Measurements from ENCODE around the gene FADS6.
A peak's percentile ranks its signal among the peaks of the same experiment; 100 is the strongest.

FADS6 gene

GRCh38 chr17:74868908-74869255, 24.6 kb downstream of the FADS6 start:
- DNase-seq (ENCODE audit: low spot score in 2 of 2) = no peak

GRCh38 chr17:74868251-74868907, 25.1 kb downstream of the FADS6 start:
- Mint-ChIP-seq H3K4me3 (no peak overlapping the region), H3K36me3 (peaks cover 18% of the 10 kb centered on the region), H3K27ac (no peak overlapping the region), H3K4me1 (peaks cover 28% of the 10 kb centered on the region), H3K9me3 (no peaks in the 10 kb centered on the region)
- no peak for DNase-seq (ENCODE audit: low spot score in 2 of 2)
- ATAC-seq = no peak

More at GRCh38 chr17:74868908-74869255, 24.6 kb downstream of the FADS6 start:
- Mint-ChIP-seq H3K9me3 (no peaks in the 10 kb centered on the region), H3K4me1 (peaks cover 31% of the 10 kb centered on the region), H3K4me3 (no peak overlapping the region), H3K27ac (no peak overlapping the region), H3K36me3 (peaks cover 19% of the 10 kb centered on the region)
- ATAC-seq = no peak

- Mint-ChIP-seq H3K9me3 (no peaks in the 10 kb centered on the region), H3K36me3 (peaks cover 4% of the 10 kb centered on the region), H3K4me3 (no peak overlapping the region), H3K27ac (no peak overlapping the region), H3K4me1 (peaks cover 13% of the 10 kb centered on the region)
- ATAC-seq = no peak
- DNase-seq (ENCODE audit: low spot score in 2 of 2) = no peak
Observed at GRCh38 chr17:74866198-74866835, 27.1 kb downstream of the FADS6 start.

- DNase-seq (ENCODE audit: low spot score in 2 of 2) = no peak
- Mint-ChIP-seq H3K9me3 (no peaks in the 10 kb centered on the region), H3K4me3 (no peak overlapping the region), H3K36me3 (peaks cover 4% of the 10 kb centered on the region), H3K27ac (no peak overlapping the region), H3K4me1 (peaks cover 13% of the 10 kb centered on the region)
- no peak for ATAC-seq
Observed at GRCh38 chr17:74865504-74866197, 27.8 kb downstream of the FADS6 start.

GRCh38 chr17:74864866-74865395, 28.5 kb downstream of the FADS6 start:
- Mint-ChIP-seq H3K4me1 (peaks cover 20% of the 10 kb centered on the region), H3K27ac (no peak overlapping the region), H3K9me3 (no peaks in the 10 kb centered on the region), H3K4me3 (no peak overlapping the region), H3K36me3 (peaks cover 4% of the 10 kb centered on the region)
- ATAC-seq (peak; percentile 59), DNase-seq (ENCODE audit: low spot score in 2 of 2) (peak; percentile 65 to 85)

GRCh38 chr17:74864297-74864865, 29.1 kb downstream of the FADS6 start:
- ATAC-seq (no peak), DNase-seq (ENCODE audit: low spot score in 2 of 2) (no peak)
- Mint-ChIP-seq H3K4me1 (peaks cover 20% of the 10 kb centered on the region), H3K4me3 (no peak overlapping the region), H3K27ac (no peak overlapping the region), H3K9me3 (no peaks in the 10 kb centered on the region), H3K36me3 (peaks cover 5% of the 10 kb centered on the region)

- H3K36me3 Mint-ChIP-seq = peaks cover 12% of the 10 kb centered on the region
- DNase-seq (ENCODE audit: low spot score in 2 of 2) = no peak
- H3K4me3 Mint-ChIP-seq = no peak overlapping the region
- no peaks in the 10 kb centered on the region for H3K9me3 Mint-ChIP-seq
- peaks cover 20% of the 10 kb centered on the region for H3K4me1 Mint-ChIP-seq
- no peak for ATAC-seq
- peak overlapping the region; percentile 56 for H3K27ac Mint-ChIP-seq
Observed at GRCh38 chr17:74863420-74864296, 29.8 kb downstream of the FADS6 start.

GRCh38 chr17:74862919-74863318, 30.5 kb downstream of the FADS6 start:
- no peak overlapping the region for H3K4me3 Mint-ChIP-seq
- H3K4me1 Mint-ChIP-seq = peaks cover 20% of the 10 kb centered on the region
- H3K9me3 Mint-ChIP-seq = no peaks in the 10 kb centered on the region
- H3K36me3 Mint-ChIP-seq = peaks cover 14% of the 10 kb centered on the region
- DNase-seq (ENCODE audit: low spot score in 2 of 2) (no peak), ATAC-seq (no peak)
- H3K27ac Mint-ChIP-seq = no peak overlapping the region

- Mint-ChIP-seq H3K4me1 (peaks cover 20% of the 10 kb centered on the region), H3K36me3 (peaks cover 14% of the 10 kb centered on the region), H3K9me3 (no peaks in the 10 kb centered on the region), H3K27ac (no peak overlapping the region), H3K4me3 (peak overlapping the region; percentile 54)
- peak; percentile 64 to 87 for DNase-seq (ENCODE audit: low spot score in 2 of 2)
- peak; percentile 52 for ATAC-seq
Observed at GRCh38 chr17:74862108-74862901, 31.1 kb downstream of the FADS6 start.

- Mint-ChIP-seq H3K27ac (no peak overlapping the region), H3K4me1 (peaks cover 20% of the 10 kb centered on the region), H3K4me3 (peak overlapping the region; percentile 54), H3K36me3 (peaks cover 13% of the 10 kb centered on the region), H3K9me3 (no peaks in the 10 kb centered on the region)
- DNase-seq (ENCODE audit: low spot score in 2 of 2) (no peak), ATAC-seq (no peak)
Observed at GRCh38 chr17:74861662-74862107, 31.7 kb downstream of the FADS6 start.

GRCh38 chr17:74860872-74861661, 32.4 kb downstream of the FADS6 start:
- Mint-ChIP-seq H3K9me3 (no peaks in the 10 kb centered on the region), H3K36me3 (peaks cover 10% of the 10 kb centered on the region), H3K4me3 (peak overlapping the region; percentile 54), H3K27ac (no peak overlapping the region), H3K4me1 (peaks cover 20% of the 10 kb centered on the region)
- ATAC-seq (no peak), DNase-seq (ENCODE audit: low spot score in 2 of 2) (peak in 1 of 2 donors; percentile 62)

- Mint-ChIP-seq H3K4me3 (peak overlapping the region; percentile 54), H3K27ac (no peak overlapping the region), H3K36me3 (peaks cover 10% of the 10 kb centered on the region), H3K4me1 (peaks cover 19% of the 10 kb centered on the region), H3K9me3 (no peaks in the 10 kb centered on the region)
- ATAC-seq (no peak), DNase-seq (ENCODE audit: low spot score in 2 of 2) (peak in 1 of 2 donors; percentile 64)
Observed at GRCh38 chr17:74860229-74860871, 33.1 kb downstream of the FADS6 start.
